NCI-H2196 (cell line): Measurements from ENCODE around the gene MAP3K3.

Source experiments
- DNase-seq: peaks from one replicate; lab custom pipeline; 2025; ENCODE audit not compliant: unreplicated experiment; lab: John Stamatoyannopoulos, UW

The MAP3K3 gene

DNA sequence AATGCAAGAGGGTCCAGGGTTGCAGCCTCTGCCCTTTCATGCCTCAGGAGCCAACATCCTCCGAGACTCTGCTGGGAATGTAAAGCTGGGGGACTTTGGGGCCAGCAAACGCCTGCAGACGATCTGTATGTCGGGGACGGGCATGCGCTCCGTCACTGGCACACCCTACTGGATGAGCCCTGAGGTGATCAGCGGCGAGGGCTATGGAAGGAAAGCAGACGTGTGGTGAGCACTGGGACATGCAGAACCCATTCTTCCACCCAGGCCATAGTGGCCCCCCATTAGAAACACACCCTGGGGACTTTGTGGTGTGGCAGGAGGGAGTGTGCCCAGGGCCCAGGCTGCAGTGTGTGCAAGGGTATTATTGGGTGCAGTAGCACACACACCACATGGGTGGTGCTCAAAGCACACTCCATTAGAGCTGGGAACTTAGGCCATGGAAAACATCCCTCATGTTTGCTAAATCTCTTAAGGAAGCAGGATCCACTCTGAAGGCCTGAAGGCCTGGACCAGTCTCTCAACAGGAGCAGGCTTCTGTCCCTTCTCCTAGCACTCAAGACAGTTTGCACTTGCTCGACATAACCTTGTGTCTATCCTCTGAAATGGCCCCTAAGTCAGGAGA lies 70.1 kb downstream of the MAP3K3 start:
- no peak for DNase-seq

DNA sequence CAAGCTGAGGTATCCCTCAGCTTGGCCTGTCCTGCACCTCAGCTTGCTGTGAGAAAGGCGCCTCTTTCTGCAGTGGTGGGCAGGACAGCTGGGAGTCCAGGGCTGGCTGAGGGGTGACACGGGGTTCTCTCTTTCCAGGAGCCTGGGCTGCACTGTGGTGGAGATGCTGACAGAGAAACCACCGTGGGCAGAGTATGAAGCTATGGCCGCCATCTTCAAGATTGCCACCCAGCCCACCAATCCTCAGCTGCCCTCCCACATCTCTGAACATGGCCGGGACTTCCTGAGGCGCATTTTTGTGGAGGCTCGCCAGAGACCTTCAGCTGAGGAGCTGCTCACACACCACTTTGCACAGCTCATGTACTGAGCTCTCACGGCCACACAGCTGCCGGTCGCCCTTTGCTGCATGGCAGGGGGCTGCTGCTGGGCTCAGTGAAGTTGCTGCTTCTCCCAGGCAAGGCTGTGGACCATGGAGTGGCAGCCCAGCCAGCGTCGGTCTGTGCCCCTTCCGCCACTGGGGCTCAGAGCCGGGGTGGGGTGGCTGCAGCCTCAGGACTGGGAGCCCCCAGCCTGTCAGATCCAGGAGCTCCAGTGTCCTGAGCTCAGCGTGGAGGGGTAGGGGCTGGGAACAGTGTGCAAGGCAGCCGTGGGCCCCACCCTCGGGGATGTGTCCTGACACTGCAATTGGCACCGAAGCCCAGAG lies 71.3 kb downstream of the MAP3K3 start:
- no peak for DNase-seq

DNA sequence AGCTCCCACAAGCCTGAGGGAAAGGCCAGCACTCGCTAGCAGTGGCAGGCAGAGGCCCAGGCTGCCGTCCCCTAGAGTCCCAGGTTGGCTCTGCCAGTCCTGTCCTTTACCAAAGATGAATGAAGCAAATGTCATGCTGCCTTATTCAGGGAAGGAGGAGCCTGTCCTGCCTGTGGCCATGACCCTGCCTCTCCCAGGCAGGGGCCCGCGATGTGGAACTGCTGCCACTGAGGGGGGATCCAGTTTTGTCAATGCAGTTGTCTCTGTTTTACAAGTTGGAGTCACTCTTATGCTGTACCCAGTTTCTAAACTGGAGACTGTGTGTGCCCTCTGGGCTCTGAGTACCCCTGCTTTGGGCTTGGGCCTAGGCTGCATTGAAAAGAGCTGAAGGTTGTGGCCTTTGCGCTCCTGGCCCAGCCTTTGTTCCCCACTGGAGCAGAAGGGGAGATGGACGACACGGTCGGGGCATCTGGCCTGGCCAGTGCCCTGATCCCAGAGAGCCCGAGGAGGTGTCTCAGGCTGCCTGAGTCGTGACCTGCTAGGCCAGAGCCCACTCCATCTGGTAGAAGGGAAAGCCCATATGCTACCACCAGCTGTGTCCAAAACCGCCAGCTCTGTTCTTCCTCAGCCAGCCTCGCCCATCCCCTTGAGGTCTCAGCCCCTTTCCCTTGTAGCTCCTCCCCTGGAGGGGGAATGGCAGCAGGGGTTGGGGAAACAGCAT lies 72.2 kb downstream of the MAP3K3 start:
- no peak for DNase-seq

DNA sequence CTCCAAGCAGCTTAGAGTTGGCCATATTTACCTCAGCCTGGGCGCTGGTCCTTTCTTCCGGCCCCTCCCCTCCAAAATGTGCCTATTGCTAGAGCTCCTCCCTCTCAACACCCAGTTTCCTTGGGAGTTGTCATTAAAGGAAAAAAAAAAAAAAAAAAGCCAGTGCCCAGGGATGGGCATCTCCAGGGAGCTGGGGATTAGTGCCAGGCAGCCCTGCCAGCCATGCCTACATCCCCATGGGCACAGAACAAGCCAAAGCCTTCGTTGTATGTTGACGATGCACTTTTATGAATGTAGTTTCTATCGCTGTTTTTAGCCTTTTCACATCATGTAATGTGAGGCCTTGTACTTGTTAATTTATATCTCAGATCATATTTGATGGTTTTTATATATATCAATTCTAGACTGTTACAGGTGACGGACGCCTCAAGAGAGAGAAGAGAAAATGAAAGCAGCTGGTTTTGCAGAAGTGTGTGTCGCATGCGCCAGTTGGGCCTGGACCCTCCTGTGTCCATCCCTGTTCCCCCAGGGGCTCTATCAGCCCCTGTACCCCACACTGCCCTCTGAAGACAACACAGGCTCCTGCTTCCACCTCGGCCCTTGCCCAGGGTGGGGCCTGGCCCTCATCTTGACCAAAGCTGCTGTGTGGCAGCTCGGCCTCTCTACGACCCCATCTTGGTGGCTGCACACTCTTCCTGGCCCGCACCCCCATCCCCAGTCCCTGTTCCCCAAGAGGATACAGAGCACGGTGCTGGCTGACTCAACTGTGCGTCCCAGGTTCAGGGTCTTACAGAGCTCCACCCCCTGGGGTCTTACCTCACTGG lies 72.9 kb downstream of the MAP3K3 start:
- DNase-seq, result no peak

DNA sequence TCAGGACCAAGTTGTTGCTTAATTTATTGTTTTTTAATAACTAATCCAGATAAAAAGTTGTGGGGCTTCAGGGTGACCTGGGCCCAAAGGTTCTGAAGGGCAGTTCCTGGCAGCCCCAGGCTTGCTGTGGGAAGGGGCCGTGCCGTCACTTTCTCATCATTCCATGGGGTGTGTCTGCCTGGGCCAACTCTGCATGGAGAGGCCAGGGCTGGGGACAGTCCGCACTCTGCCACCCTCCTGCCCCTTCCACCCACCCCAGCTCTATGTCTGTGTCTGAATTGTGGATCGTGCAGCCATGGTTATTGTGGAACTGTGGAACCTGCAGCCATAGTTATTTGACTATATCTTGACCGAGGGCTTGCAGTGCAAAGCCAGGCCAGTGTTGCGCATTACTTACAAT lies 73.7 kb downstream of the MAP3K3 start:
- DNase-seq, result no peak

DNA sequence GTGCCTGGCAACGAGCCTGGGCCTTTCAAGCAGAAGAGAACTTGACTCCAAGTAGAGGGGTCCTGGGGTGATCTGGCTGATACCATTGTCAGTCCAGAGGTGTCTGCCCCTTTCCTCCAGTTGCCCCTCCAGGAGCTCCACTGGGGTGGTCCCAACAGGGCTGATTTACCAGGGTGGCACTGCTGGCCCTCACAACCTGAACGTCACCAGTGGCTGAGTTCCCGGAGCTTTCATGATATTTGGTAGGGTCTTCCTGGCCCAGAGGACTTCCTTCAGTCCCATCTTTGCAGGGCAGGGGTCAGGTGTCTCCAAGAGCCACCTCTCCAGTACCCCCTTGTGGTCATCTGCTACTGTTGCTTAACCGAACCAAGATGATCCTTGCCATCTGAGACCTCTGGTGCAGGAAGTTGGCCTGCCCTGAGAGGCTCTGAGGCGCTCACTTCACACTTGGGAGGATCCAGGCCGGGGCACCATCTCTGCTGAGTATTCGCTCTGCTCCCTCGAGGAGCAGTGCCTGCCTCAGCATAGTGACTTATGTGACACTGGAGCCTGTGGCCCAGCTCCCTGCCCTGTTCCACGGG lies 74.3 kb downstream of the MAP3K3 start:
- DNase-seq, result peak; percentile 42

DNA sequence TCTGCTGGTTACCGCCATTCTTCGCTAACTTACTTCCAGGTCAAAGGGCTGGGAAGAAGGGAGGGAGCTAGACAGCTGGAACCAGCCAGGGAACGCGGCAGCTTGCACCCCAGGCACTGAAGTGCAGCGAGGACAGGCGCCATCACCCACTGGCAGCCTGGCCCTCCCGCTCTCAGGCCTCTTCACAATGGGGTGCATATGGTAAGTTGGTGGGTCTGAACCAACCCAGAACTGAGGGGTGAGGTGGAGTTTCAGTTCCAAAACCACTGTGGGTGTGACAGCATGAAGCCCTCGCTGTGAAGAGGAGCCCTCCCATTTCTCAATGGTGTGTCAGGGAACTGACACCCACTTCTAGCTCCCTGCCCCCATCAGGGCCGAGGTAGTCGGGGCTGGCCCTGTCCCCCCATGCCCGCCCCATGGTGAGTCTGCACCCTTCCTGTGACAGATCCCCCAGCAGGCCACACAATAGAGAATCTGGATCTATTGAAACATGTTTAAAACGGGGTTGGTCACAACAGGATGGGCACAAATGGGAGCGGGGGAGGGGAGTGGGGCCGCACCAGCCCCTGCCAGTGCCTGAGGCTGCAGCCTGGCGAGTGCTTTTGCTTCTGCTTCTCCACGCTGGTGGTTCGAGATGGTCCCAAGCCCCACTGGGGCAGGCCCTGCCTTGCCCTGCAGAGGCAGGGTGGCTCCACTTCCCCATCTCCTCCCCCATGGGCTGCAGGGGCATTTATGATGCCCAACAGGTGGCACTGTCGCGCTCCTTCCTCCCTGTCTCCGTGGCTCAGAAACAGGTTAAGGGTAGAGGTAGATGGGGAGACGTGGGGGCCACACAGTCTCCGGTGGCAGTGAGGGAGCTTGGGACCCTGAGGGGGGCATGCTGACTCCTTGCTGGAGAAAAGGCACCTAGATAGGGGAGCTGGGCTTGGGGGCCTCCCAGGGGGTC lies 75.4 kb downstream of the MAP3K3 start:
- DNase-seq, result peak; percentile 51

DNA sequence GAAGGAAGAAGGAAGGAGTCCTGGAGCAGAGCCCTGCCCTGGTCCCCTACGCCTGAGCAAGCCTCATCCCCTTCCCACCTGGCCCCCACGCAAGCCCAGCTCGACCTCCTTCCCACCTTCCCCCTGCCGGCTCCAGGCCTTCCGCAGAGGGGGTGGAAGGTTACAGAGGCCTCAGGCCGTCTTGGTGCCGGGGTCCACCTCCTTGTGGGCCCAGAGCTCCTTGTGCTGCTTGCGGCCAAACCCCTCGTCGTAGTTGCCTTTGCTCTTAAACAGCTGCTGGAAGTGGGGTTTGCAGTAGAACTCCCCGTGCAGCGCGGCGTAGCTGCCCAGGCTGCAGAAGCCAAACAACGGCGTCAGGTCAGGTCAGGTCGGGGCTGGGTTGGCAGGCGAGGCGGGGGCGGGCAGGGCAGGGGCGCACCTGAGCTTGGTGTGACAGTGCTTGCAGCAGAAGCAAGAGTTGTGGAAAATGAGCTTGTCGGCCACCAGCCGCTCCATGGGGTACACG lies 76.2 kb downstream of the MAP3K3 start:
- DNase-seq, result no peak

DNA sequence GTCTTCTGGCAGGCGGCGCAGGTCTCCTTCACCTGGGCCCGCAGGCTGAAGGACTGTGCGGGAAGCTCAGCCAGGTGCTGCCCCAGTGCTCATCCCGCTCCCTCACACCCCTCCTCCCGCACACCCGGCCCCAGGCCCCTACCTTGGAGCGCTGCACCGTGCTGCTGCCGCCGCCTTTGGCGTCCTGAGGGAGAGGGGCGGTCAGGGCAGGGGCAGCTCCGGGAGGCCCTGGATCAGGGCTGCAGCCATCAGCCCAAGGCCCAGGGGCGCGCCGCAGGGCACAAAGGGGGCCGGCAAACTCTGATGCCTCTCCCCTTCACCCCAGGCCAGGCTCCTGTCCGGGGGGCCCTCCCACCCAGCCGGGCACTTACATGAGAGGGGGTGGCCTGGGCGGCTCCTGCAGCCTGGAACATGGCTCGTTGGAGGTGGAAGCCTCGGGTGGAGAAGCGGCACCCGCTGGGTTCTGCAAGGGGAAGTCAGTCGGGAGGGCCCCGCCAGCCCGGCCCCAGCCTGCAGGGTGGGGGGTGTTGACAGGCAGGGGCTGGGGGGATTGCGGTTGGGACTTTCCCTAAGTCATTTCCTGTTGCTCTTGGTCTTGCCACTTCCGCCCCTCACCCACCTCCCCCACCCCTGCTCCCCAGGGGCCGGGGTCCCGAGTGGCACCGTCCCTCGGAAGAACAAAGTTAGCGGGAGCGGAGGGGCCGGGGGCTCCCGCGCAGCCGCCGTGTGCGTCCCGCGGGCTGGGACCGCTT lies 76.8 kb downstream of the MAP3K3 start:
- DNase-seq, result no peak

DNA sequence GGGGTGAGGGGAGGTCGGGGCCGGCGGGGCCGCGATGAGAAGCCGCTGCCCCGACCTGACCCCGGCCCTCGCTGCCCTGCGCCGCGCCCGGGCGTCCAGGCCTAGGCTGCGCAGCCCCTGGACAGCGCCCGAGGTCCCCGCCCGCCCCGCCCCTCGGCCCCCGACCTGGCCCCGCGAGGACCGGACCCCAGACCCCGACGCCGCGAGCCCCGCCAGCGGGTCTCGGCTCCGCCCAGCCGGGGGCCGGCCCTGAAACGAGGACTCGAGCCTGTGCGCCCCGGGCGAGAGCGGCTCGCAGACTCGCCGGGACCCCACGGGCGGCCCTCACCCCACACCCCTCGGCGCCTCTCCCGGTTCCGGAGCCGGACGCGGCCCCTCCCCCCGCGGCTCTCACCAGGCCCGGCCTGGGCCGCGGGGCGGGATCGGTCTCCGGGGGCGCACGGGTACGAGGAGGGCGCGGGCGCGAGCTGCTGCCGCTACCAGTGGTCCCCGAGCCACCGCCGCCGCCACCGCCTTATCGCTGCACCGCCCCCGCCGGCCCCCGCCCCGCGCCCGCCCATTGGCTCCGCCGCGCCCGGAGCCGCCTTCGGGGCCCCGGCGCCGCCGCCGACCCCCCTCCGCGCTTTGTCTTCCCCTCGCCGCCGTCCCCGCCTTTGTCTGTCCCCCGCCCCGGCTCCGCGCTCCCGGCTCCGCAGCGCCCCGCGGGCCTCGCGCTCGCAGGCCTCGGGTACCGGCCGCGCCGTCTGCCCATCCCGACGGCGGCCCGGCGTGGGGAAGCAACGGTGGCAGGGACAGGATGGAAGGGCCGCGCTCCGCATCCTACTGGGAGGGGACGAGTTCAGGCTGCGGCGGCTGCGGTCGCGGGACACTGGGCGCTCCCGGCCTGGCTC lies 77.7 kb downstream of the MAP3K3 start, which contains the start of gene LIMD2:
Gene LIMD2 (minus strand): TSS at position 488 of the 890 bp plus-strand sequence. CDS start 827 bp downstream, outside the sequence.
- peak; percentile 53 for DNase-seq

DNA sequence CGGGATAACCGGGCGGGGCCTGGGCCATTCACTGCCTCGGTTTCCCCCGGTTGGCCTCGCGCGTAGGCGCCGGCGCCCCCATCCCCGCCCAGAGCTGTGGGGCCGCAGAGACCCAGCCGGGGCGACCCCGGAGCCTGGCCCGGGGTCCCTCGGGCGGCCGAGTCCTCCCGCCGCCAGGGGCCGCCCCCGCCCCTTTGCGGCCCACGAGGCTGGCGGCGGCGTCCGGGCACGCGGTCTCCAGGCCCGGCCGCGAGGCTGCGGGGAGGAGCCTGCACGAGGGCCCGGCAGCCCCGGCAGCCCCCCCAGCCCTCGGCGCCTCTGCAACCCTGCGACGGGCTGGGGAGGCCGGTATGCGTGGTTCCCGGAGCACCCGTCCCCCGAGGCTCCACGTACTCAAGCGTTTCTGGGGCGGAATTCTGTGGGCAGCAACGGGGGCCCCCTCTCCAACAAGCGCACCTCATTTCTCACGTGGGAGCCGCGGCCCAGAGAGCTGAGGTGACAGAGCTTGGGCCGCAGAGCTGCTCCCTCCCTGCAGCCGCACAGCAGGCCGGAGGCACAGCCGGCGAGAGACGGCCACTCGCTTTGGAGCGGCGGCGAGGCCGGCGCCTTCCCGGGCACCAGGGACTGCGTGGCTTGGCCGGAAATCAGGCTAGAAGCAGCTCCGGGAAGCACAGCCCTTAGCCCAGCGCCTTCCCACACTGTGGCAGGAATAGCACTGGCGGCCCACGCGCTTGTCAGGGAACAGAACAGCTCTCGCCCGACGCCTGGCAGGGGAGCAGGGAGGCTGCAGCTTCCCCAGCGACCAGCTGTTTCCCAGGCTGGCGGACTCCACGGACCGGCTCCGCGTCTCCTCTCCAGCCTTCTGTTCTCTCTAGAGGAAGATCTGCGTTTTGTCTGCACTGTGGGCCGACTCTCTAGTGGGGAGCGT lies 78.6 kb downstream of the MAP3K3 start:
- peak; percentile 21 for DNase-seq

DNA sequence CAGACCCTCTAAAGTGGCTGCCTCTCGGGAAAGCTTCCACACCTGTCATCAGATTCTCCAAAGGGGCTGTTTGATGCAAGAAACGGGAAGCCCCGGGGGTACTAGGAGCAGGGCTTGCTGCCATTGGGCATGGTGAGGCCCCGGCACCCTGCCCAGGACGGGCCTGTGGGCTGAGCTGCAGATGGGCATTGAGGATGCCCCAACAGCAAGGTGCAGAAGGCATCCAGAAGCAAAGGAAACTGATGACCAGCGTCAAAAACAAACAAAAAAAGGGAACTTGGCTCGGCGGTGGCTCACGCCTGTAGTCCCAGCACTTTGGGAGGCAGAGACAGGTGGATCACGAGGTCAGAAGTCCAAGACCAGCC lies 79.2 kb downstream of the MAP3K3 start:
- DNase-seq, result no peak

DNA sequence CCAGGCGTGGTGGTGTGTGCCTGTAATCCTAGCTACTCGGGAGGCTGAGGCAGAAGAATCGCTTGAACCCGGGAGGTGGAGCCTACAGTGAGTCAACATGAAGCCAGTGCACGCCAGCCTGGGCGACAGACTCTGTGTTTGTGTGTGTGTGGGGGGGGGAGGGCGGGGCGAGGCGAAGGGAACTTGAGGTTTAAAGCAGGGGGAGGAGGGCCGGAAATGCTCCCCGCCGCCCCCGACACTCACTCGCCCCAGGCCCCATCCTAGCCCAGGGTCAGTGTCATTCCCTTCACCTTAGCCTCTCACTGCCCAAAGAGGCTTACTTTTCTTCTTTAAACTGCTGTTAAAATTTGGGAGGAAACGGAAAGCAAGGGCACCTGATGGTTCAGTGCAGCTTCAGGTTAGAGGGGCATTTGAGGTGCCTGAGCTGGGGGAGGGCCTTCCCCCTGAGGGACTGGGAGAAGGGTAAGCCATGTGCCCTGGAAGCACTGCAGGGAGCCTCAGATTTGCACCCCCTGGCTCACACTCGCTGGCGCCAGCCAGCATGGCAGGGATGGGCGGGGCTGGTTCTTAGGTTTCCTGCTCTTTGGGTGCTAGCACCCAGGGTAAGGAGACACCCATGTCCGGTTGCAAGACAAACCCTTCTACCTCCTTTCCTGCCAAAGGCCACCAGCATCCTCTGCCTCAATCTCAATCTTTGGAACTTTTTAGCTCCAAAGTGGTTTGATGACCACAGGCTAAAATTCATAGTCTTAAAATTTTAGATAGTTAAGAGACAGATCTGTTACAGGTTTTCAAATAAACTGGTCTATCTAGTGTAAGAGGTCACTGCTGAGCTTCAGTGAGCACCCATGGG lies 79.9 kb downstream of the MAP3K3 start:
- DNase-seq, result peak; percentile 20

DNA sequence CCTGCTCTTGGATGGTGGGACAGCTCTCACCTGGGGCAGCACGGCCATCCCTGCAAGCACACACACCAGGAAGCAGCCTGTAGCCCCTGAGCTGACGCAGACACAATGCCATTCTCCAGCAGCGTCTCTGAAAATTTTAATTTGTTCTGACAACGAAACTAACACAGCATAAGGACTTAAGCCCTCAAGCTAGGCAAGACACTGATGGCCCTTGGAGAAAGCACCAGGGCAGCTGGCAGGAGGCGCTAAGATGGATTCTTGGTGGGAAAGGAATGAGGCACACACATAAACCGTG lies 80.5 kb downstream of the MAP3K3 start:
- DNase-seq, result no peak

DNA sequence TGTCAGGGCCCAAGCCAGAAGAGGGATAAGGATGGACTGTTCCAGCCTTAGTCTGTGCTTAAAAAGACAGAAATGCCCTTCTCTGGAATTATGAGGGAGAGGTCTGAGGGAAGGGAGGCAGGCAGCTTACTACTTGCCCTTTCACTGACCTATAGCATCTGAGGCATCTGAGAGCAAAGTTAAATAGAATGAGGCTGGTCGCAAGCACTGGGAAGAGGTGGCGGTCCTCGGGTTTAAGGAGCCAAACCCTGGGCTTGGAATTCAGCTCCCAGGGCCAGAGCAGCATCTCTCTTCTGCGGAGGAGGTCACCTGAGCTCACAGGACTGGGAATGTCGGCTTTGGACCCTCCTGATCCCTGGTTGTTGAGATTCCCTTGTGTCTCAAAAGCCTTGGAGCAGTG lies 80.8 kb downstream of the MAP3K3 start:
- no peak for DNase-seq

DNA sequence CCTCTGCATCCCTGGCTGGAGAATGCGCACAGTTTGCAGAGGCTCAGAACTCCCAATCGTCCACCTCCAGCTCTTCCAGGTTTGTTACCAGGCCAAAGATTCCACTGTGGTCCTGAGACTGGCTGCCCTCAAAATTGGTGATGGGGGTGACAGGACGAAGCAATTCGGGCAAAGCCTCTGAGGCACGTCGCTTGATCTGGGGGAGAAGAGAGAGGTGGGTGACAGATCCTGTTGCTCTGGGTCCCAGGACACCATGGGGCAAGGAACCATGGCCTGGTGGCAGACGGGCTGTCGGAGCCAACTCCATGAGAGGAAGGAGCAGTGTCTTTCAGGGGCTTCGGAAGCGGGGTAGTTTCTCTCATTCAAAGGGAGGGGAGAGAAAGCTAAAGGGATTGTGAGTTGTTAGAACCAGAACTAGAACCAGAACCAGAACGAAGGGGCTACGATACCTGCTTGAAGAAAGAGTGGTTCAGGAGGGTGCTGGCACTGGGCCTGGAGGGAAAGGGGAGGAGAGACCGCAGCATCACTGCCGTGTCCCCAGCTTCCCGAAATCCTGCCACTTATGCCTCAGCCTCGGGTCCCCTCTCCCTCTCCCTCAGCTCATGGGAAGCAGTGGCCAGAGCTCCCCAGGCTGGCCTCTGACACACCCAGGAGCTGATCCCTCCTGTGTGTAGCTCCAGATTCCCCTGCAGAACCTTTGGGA lies 81.5 kb downstream of the MAP3K3 start:
- DNase-seq, result no peak
